Measurements from ENCODE around the gene KLLN.
"Not testable (repeated sequence)": the region's sequence is repeated elsewhere in the genome, so short reads cannot be mapped to it uniquely, and the experiment has no call there.

Gene KLLN

GRCh38 chr10:87863053-87863943 lies at the start of gene KLLN, which contains the start of gene PTEN:
TSS of gene KLLN (minus strand) at chr10:87863533. CDS start at chr10:87862487, 1,046 bp downstream.
TSS of gene PTEN (plus strand) at chr10:87863625. CDS start at chr10:87864470, 845 bp downstream.
- peak within 1 kb of the TSS; percentile 90 for H3K27ac Mint-ChIP-seq
- peak; percentile 78 for ATAC-seq
- H3K4me3 Mint-ChIP-seq, result peak within 1 kb of the TSS; percentile 92
- peaks cover 43% of the 10 kb centered on the region for H3K4me1 Mint-ChIP-seq
- peaks cover 20% of the 10 kb centered on the region for H3K36me3 Mint-ChIP-seq
- H3K9me3 Mint-ChIP-seq, result no peaks in the 10 kb centered on the region
- no peaks in the 10 kb centered on the region for H3K27me3 Mint-ChIP-seq

DNA sequence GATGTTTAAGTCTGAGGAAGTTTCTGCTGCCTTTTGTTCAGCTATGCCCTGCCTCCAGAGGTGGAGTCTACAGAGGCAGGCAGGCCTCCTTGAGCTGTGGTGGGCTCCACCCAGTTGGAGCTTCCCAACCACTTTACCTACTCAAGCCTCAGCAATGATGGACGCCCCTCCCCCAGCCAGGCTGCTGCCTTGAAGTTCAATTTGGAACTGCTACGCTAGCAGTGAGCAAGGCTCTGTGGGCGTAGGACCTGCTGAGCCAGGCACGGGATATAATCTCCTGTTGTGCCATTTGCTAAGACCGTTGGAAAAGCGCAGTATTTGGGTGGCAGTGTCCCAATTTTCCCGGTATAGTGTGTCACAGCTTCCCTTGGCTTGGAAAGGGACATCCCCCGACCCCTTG lies 40.1 kb upstream of the KLLN start:
- H3K4me1 Mint-ChIP-seq, result peaks cover 82% of the 10 kb centered on the region
- peaks cover 95% of the 10 kb centered on the region for H3K36me3 Mint-ChIP-seq
- H3K4me3 Mint-ChIP-seq, result not testable (repeated sequence)

DNA sequence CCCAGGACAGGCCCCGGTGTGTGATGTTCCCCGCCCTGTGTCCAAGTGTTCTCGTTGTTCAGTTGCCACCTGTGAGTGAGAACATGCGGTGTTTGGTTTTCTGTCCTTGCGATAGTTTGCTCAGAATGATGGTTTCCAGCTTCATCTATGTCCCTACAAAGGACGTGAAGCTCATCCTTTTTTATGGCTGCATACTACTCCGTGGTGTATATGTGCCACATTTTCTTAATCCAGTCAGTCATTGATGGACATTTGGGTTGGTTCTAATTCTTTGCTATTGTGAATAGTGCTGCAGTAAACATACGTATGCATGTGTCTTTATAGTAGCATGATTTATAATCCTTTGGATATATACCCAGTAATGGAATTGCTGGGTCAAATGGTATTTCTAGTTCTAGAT lies 34.6 kb upstream of the KLLN start:
- H3K4me3 Mint-ChIP-seq, ATAC-seq, H3K27me3 Mint-ChIP-seq, H3K27ac Mint-ChIP-seq: not testable (repeated sequence)
- peaks cover 14% of the 10 kb centered on the region for H3K9me3 Mint-ChIP-seq
- H3K36me3 Mint-ChIP-seq, result peaks cover 71% of the 10 kb centered on the region
- peaks cover 60% of the 10 kb centered on the region for H3K4me1 Mint-ChIP-seq

More for the DNA sequence above, 40.1 kb upstream of the KLLN start:
- not testable (repeated sequence) for H3K27me3 Mint-ChIP-seq, ATAC-seq, H3K27ac Mint-ChIP-seq
- peaks cover 17% of the 10 kb centered on the region for H3K9me3 Mint-ChIP-seq

- Mint-ChIP-seq H3K4me1 (peaks cover 56% of the 10 kb centered on the region), H3K27ac (no peak overlapping the region), H3K36me3 (peaks cover 60% of the 10 kb centered on the region), H3K9me3 (peaks cover 5% of the 10 kb centered on the region), H3K4me3 (no peak overlapping the region), H3K27me3 (no peaks in the 10 kb centered on the region)
- ATAC-seq, result no peak
These were observed 32.9 kb upstream of the KLLN start for GRCh38 chr10:87896216-87896615.

DNA sequence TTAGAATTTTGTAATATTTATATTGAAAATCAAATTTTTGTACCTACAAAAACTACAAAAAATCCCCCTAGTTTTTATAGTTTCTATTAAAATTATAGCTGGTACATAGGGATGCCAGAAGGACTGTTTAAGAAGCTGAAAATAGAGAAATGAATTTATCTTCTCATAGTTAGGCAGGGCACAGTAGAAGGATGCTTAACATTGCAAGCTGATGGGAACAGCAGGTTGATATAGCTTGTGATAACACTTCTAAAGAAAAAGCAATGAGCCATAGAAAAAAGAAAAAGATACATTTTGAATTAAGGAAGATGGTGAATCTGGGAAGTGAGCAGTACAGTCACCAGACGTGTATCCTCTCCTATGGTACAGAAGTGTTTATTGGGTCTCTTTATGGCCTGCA lies 32.1 kb upstream of the KLLN start:
- Mint-ChIP-seq H3K9me3 (no peaks in the 10 kb centered on the region), H3K4me1 (peaks cover 48% of the 10 kb centered on the region), H3K36me3 (peaks cover 52% of the 10 kb centered on the region), H3K27ac (no peak overlapping the region), H3K27me3 (no peaks in the 10 kb centered on the region), H3K4me3 (no peak overlapping the region)
- no peak for ATAC-seq

- peaks cover 28% of the 10 kb centered on the region for H3K36me3 Mint-ChIP-seq
These were observed 24.4 kb upstream of the KLLN start for GRCh38 chr10:87887548-87888289.

DNA sequence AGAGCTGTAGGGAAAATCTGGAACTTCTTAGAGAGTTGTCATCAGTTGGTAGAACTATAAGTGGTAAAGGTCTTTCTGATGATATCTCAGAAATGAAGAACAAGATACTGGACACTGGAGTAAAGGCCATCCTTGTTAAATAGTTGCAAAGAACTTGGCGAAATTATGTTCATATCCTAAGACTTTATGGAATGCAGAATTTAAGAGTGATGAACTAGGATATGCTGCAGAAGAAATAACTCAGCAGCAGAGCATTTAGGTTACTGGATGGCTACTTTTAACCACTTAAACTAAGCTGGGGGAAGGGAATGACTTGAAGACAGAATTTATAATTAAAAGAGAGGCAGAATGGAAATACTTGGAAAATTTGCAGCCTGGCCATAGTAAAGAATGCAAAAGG lies 23.8 kb upstream of the KLLN start:
- Mint-ChIP-seq H3K4me1 (peaks cover 35% of the 10 kb centered on the region), H3K27me3 (no peaks in the 10 kb centered on the region), H3K9me3 (peaks cover 11% of the 10 kb centered on the region), H3K36me3 (peaks cover 23% of the 10 kb centered on the region), H3K27ac (peak overlapping the region; percentile 45), H3K4me3 (no peak overlapping the region)
- no peak for ATAC-seq

More at GRCh38 chr10:87887548-87888289, 24.4 kb upstream of the KLLN start:
- peaks cover 36% of the 10 kb centered on the region for H3K4me1 Mint-ChIP-seq
- H3K27me3 Mint-ChIP-seq, result no peaks in the 10 kb centered on the region
- peak overlapping the region; percentile 45 for H3K27ac Mint-ChIP-seq
- H3K9me3 Mint-ChIP-seq, result peaks cover 11% of the 10 kb centered on the region
- no peak overlapping the region for H3K4me3 Mint-ChIP-seq
- no peak for ATAC-seq

- H3K4me3 Mint-ChIP-seq, result no peak overlapping the region
- ATAC-seq, result no peak
- peaks cover 28% of the 10 kb centered on the region for H3K36me3 Mint-ChIP-seq
- H3K9me3 Mint-ChIP-seq, result peaks cover 11% of the 10 kb centered on the region
- no peaks in the 10 kb centered on the region for H3K27me3 Mint-ChIP-seq
- H3K27ac Mint-ChIP-seq, result peak overlapping the region; percentile 45
- peaks cover 37% of the 10 kb centered on the region for H3K4me1 Mint-ChIP-seq
These were observed 23.3 kb upstream of the KLLN start for GRCh38 chr10:87886635-87887034.

DNA sequence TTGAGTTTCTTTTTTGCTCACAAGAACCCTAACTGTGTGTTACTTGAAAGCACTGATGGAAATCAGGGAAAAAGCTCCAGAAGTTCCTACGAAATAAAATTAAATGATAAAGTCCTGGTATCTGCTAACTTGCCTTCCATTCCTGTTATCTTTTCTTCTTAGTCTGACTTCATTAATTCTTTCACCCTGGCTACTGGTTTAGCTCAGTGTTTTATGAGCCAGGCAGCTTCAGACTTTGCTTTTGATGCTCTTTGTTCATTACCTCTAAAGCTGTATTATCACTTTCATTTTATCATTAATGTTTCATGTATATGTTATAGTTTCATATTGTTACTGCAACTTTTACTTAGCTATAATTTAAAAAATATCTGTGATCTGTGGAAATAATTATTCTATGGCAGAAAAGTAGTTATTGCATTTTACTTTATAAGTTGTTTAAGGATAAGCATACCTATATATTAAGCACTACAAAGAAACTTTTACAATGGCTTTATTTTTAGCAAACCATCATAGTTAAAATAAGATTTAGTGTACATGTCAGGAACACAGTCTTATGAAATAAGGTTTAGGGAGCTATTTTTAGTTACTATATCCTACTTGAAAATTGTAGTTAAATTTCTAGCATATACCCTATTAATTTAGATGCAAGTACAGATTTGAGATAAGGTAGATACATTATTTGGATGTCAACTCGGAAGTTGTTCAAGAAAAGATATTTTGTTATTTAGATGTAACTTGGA lies 19.4 kb upstream of the KLLN start:
- Mint-ChIP-seq H3K9me3 (peaks cover 11% of the 10 kb centered on the region), H3K4me1 (peaks cover 42% of the 10 kb centered on the region), H3K27ac (no peak overlapping the region), H3K27me3 (no peaks in the 10 kb centered on the region), H3K4me3 (no peak overlapping the region), H3K36me3 (peaks cover 58% of the 10 kb centered on the region)
- ATAC-seq, result no peak

GRCh38 chr10:87881373-87882059 lies 18.2 kb upstream of the KLLN start:
- H3K27ac Mint-ChIP-seq, H3K4me3 Mint-ChIP-seq, H3K27me3 Mint-ChIP-seq, ATAC-seq, H3K9me3 Mint-ChIP-seq: not testable (repeated sequence)
- Mint-ChIP-seq H3K36me3 (peaks cover 46% of the 10 kb centered on the region), H3K4me1 (peaks cover 30% of the 10 kb centered on the region)

- no peak overlapping the region for H3K4me3 Mint-ChIP-seq
- H3K4me1 Mint-ChIP-seq, result peaks cover 23% of the 10 kb centered on the region
- no peaks in the 10 kb centered on the region for H3K9me3 Mint-ChIP-seq
- no peaks in the 10 kb centered on the region for H3K27me3 Mint-ChIP-seq
- H3K36me3 Mint-ChIP-seq, result peaks cover 37% of the 10 kb centered on the region
- no peak for ATAC-seq
- H3K27ac Mint-ChIP-seq, result no peak overlapping the region
These were observed 17.0 kb upstream of the KLLN start for GRCh38 chr10:87880336-87880735.

- Mint-ChIP-seq H3K27me3 (no peaks in the 10 kb centered on the region), H3K4me1 (peaks cover 27% of the 10 kb centered on the region), H3K27ac (no peak overlapping the region), H3K4me3 (no peak overlapping the region), H3K36me3 (peaks cover 37% of the 10 kb centered on the region), H3K9me3 (no peaks in the 10 kb centered on the region)
- no peak for ATAC-seq
These were observed 15.5 kb upstream of the KLLN start for GRCh38 chr10:87878664-87879459.

GRCh38 chr10:87875929-87876571 lies 12.7 kb upstream of the KLLN start:
- ATAC-seq, result no peak
- peaks cover 29% of the 10 kb centered on the region for H3K4me1 Mint-ChIP-seq
- H3K9me3 Mint-ChIP-seq, result no peaks in the 10 kb centered on the region
- no peak overlapping the region for H3K4me3 Mint-ChIP-seq
- H3K36me3 Mint-ChIP-seq, result peaks cover 30% of the 10 kb centered on the region
- no peaks in the 10 kb centered on the region for H3K27me3 Mint-ChIP-seq
- no peak overlapping the region for H3K27ac Mint-ChIP-seq

Data from stimulated activated memory B cell treated with anti-CD40 and anti-IgM and Interleukin-4, amounts not matched to agents 10 μg/mL and 1 μg/mL and 100 μg/mL, for 72 hours (primary cell).